Uterus (tissue), 4 donors: ENCODE measurements around the gene ZNF521. TPM values are rescaled to one million over a fixed set of nuclear protein-coding genes. Genes with fewer than 3 reads are reported as not detected.

ENCODE experiments used
- DNase-seq, 2 donors: peaks; one replicate each; pipeline ENCODE4 v3.0.0-alpha.2; 2019 to 2020
- H3K27ac ChIP-seq, 2 donors: fragments of 200-600 bp; sonication (generic); 1 replicate in 1 of 2; 2 replicates in 1 of 2; pipeline ENCODE4 v1.5.1; 2016 to 2018
- H3K27me3 ChIP-seq, 2 donors: fragments of 200-600 bp; sonication (generic); one replicate each; pipeline ENCODE4 v1.5.1; 2018 to 2019; ENCODE audit warnings: control low read depth in 1 of 2
- H3K36me3 ChIP-seq, 2 donors: fragments of 200-600 bp; sonication (generic); one replicate each; pipeline ENCODE4 v1.5.1; 2019; ENCODE audit warnings: control low read depth in 1 of 2
- H3K4me1 ChIP-seq, 2 donors: fragments of 200-600 bp; sonication (generic); one replicate each; pipeline ENCODE4 v1.5.1; 2018 to 2019; ENCODE audit warnings: control low read depth in 1 of 2
- H3K4me3 ChIP-seq, 2 donors: fragments of 200-600 bp; sonication (generic); 1 replicate in 1 of 2; 2 replicates in 1 of 2; pipeline ENCODE4 v1.5.1; 2018 to 2019; ENCODE audit warnings: mild to moderate bottlenecking in 1 of 2
- H3K9me3 ChIP-seq, 2 donors: fragments of 200-600 bp; sonication (generic); one replicate each; pipeline ENCODE4 v1.5.1; 2019; ENCODE audit warnings: control low read depth in 1 of 2
- CTCF ChIP-seq, 4 experiments: fragments of 200-600 bp in 2 of 4; fragments of 450-650 bp in 2 of 4; sonication (generic) in 2 of 4; IDR thresholded peaks; one replicate each; pipeline ENCODE4 v1.5.1; 2016 to 2019; ENCODE audit warnings: antibody characterized with exemption in 4 of 4, mild to moderate bottlenecking in 2 of 4, moderate library complexity in 1 of 4
- POLR2A ChIP-seq, 2 donors: fragments of 450-650 bp; IDR thresholded peaks; one replicate each; pipeline ENCODE4 v1.6.1; 2016; ENCODE audit warnings: antibody characterized with exemption in 2 of 2, mild to moderate bottlenecking in 1 of 2, moderate library complexity in 1 of 2
- intact Hi-C: fragments of 100-400 bp; cut with DNase I; formaldehyde crosslinking; loops from one replicate; pipeline ENCODE4 v1.15.1; 2023; ENCODE audit warnings: low total_unique reads
- total RNA-seq, 4 donors: library from RNA; depleted of rRNA in 3 of 4; stranded (reverse); fragments of >200 nt in 3 of 4; gene quantifications; one replicate each; pipeline versions ENCODE4 v1.1.0 to v1.2.4, GENCODE V29; 2014 to 2023
- donor health status: DM: yes; HTN: yes; CAD: no.

Gene ZNF521
- total RNA-seq, 4 donors from 2014 or later: 47.4 to 116 (median 72.8) TPM

- no peaks in the 10 kb centered on the region for H3K9me3 ChIP-seq
- no peaks in the 10 kb centered on the region for H3K4me1 ChIP-seq
- no peak overlapping the region for H3K4me3 ChIP-seq
- H3K36me3 ChIP-seq: no peaks in the 10 kb centered on the region
- H3K27ac ChIP-seq: no peak overlapping the region
- intact Hi-C loops: no loop called here
- no peaks in the 10 kb centered on the region for H3K27me3 ChIP-seq
- DNase-seq: no peak
- TF ChIP-seq CTCF (IDR thresholded peaks at IDR 0.05) (no peak), POLR2A (IDR thresholded peaks at IDR 0.05) (no peak)
Observed at GRCh38 chr18:25121442-25121841, 230.5 kb downstream of the ZNF521 start.

- intact Hi-C loops: no loop called here
- Histone ChIP-seq H3K9me3 (no peaks in the 10 kb centered on the region), H3K27me3 (no peaks in the 10 kb centered on the region), H3K27ac (no peak overlapping the region), H3K4me1 (no peaks in the 10 kb centered on the region), H3K4me3 (no peak overlapping the region), H3K36me3 (no peaks in the 10 kb centered on the region)
- DNase-seq: no peak
- TF ChIP-seq POLR2A (IDR thresholded peaks at IDR 0.05): no peak
- no peak for TF ChIP-seq CTCF (IDR thresholded peaks at IDR 0.05)
Observed at GRCh38 chr18:25113566-25113965, 238.4 kb downstream of the ZNF521 start.

GRCh38 chr18:25112821-25113434, 239.0 kb downstream of the ZNF521 start:
- intact Hi-C loops: no loop called here
- Histone ChIP-seq H3K4me1 (no peaks in the 10 kb centered on the region), H3K36me3 (no peaks in the 10 kb centered on the region), H3K9me3 (no peaks in the 10 kb centered on the region), H3K27me3 (no peaks in the 10 kb centered on the region), H3K4me3 (no peak overlapping the region), H3K27ac (no peak overlapping the region)
- DNase-seq: no peak
- TF ChIP-seq POLR2A (IDR thresholded peaks at IDR 0.05) (no peak), CTCF (IDR thresholded peaks at IDR 0.05) (no peak)

GRCh38 chr18:25111377-25112288, 240.3 kb downstream of the ZNF521 start:
- H3K27ac ChIP-seq: no peak overlapping the region
- intact Hi-C loops: no loop called here
- no peaks in the 10 kb centered on the region for H3K9me3 ChIP-seq
- no peaks in the 10 kb centered on the region for H3K27me3 ChIP-seq
- no peaks in the 10 kb centered on the region for H3K4me1 ChIP-seq
- TF ChIP-seq CTCF (IDR thresholded peaks at IDR 0.05) (no peak), POLR2A (IDR thresholded peaks at IDR 0.05) (no peak)
- no peak for DNase-seq
- no peaks in the 10 kb centered on the region for H3K36me3 ChIP-seq
- H3K4me3 ChIP-seq: no peak overlapping the region

GRCh38 chr18:25109484-25109883, 242.5 kb downstream of the ZNF521 start:
- Histone ChIP-seq H3K4me1 (no peaks in the 10 kb centered on the region), H3K27ac (no peak overlapping the region), H3K4me3 (no peak overlapping the region), H3K9me3 (no peaks in the 10 kb centered on the region), H3K27me3 (no peaks in the 10 kb centered on the region), H3K36me3 (no peaks in the 10 kb centered on the region)
- intact Hi-C loops: no loop called here
- TF ChIP-seq CTCF (IDR thresholded peaks at IDR 0.05) (no peak), POLR2A (IDR thresholded peaks at IDR 0.05) (no peak)
- no peak for DNase-seq
